ENCODE measurements around the gene ZNF790. TPM values are rescaled to one million over a fixed set of nuclear protein-coding genes. Genes with fewer than 3 reads are reported as not detected.

Gene ZNF790
- total RNA-seq (2021; fragmentation: NEBNext Ultra II Directional; extraction: Animal tissue kit (Norgen Biotek cat#: 25700)) (7.2 and 7.5 TPM in 2 replicates), polyA plus RNA-seq (2011; rRNA removed) (1.7 and 1.9 TPM in 2 replicates), polyA minus RNA-seq (2011; rRNA and poly(A)+ RNA removed) (3.4 and 3.7 TPM in 2 replicates)
- polyA plus RNA-seq (2011; cell fraction: cytosol; rRNA removed) = 3.1 TPM
- polyA plus RNA-seq (2011; cell fraction: nucleus; rRNA removed) = 1.8 TPM
- polyA plus RNA-seq (2012, experiment 1 of 2) = 2.8 to 3.9 TPM (median 3.3 TPM) in 4 replicates
- polyA plus RNA-seq (2012, experiment 2 of 2) = 0.81 TPM
- 2.8 TPM for polyA plus RNA-seq (2013, experiment 1 of 2)
- 2.4 TPM for polyA plus RNA-seq (2013, experiment 2 of 2)
- polyA minus RNA-seq (2011; cell fraction: cytosol; rRNA and poly(A)+ RNA removed) = 3.2 TPM
- 8.3 TPM for polyA minus RNA-seq (2011; cell fraction: nucleus; rRNA and poly(A)+ RNA removed)
- long read RNA-seq, experiment 1, partial matches to known transcripts = 1 of 4 reads
- long read RNA-seq, experiment 1, other reads (novel, unspliced or antisense) = 2 of 4 reads
- long read RNA-seq, experiment 2, partial matches to known transcripts = 1 of 6 reads
- long read RNA-seq, experiment 2, other reads (novel, unspliced or antisense) = 3 of 6 reads

DNA sequence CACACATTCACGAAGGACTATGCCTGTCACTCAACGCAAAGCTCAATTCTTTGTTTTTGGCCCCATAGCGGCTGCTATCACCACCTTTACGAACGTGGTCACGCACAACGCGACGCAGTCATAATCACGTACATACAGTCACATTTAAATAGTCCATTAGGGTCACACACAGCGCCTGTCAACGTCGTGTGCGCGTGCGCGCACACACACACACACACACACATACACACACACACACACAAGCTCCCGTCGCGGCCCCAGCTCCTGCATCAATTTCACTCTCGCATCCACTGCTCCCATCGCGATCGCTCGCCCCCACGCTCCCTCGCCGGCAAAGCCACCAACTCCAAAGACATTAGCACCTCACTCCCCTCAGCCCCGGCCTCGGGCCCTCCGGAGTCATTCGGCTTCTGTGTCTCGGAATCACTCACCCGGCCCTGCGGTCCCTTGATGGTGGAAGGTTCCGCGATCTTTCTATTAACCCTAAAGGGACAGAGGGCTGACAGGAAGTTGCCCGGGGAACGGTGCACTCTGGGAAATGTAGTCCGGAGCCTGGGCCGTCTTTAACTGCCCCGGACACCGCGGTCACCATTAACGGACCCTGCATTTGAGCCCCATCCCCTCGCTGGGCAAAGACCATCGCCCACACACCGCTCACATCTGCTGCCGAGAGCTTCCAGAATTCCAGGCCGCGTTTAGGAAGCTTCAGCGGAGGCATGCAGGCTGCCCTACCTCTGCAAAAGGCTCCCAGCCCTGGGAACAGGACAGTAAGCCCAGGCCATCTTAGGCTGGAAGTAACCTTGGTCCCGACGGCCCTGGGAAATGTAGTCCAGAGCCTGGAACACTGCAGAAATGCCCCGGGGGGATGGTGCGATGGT lies at the start of gene ZNF790:
TSS of gene ZNF790 (minus strand) at position 482 of the 878 bp plus-strand sequence. CDS start 12,768 bp downstream, outside the sequence.
- no peak within 1 kb of the TSS for H3K14ac ChIP-seq (ENCODE audit: insufficient read length)
- TF ChIP-seq, protein P1, sequence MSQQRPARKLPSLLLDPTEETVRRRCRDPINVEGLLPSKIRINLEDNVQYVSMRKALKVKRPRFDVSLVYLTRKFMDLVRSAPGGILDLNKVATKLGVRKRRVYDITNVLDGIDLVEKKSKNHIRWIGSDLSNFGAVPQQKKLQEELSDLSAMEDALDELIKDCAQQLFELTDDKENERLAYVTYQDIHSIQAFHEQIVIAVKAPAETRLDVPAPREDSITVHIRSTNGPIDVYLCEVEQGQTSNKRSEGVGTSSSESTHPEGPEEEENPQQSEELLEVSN (IDR thresholded peaks at IDR 0.05) = no peak

More for the DNA sequence above, at the start of gene ZNF790:
- Histone ChIP-seq H4K5ac (ENCODE audit: insufficient read length, low read depth, low read length) (peak within 1 kb of the TSS; percentile 93), H4K91ac (replicated peaks; ENCODE audit: insufficient read length, low read length) (peak within 1 kb of the TSS; percentile 91), H3K4ac (replicated peaks; ENCODE audit: insufficient read length, low read depth, low read length) (peak within 1 kb of the TSS; percentile 27), H3K4me1 (replicated peaks in 1 of 4; ENCODE audit: control insufficient read depth in 3 of 4, insufficient read depth in 4 of 4, low read length in 3 of 4) (peaks cover 0 to 2% (median 0%) of the 10 kb centered on the region in 4 experiments; a peak in 1 of 7 replicates), H2BK5ac (ENCODE audit: low read depth, low read length) (peak within 1 kb of the TSS; percentile 60), H3K27ac (ENCODE audit: low read depth, low read length) (peak within 1 kb of the TSS; percentile 88; the same call in 1 of the 2 replicates), H2AFZ (ENCODE audit: low read length) (peak within 1 kb of the TSS; percentile 94), H2BK120ac (replicated peaks; ENCODE audit: low read depth, low read length) (no peak within 1 kb of the TSS), H3K9ac (replicated peaks in 1 of 4; ENCODE audit: extremely low read depth in 1 of 4, low read depth in 3 of 4, low read length in 3 of 4) (peak within 1 kb of the TSS; percentile 58 to 87 (median 84)), H3K4me3 (ENCODE audit: extremely low read depth in 1 of 4, insufficient read depth in 2 of 4, low read depth in 3 of 4, low read length in 4 of 4) (peak within 1 kb of the TSS; percentile 77 to 98 (median 93)), H3K23me2 (ENCODE audit: low read depth, low read length) (peaks cover 6% of the 10 kb centered on the region), H4K20me1 (replicated peaks in 1 of 2; ENCODE audit: control insufficient read depth in 1 of 2, insufficient read depth in 2 of 2, low read length in 2 of 2) (no peaks in the 10 kb centered on the region), H3K36me3 (ENCODE audit: control insufficient read depth in 2 of 4, insufficient read depth in 4 of 4, low read length in 3 of 4) (peaks cover 0 to 2% (median 0%) of the 10 kb centered on the region in 4 experiments; a peak in 2 of 8 replicates), H3K4me2 (ENCODE audit: insufficient read depth in 1 of 2, low read depth in 2 of 2, low read length in 2 of 2) (peak within 1 kb of the TSS; percentile 92 to 93), H3K56ac (replicated peaks; ENCODE audit: insufficient read length, low read depth, low read length) (peak within 1 kb of the TSS; percentile 39), H2BK15ac (ENCODE audit: low read length) (no peak within 1 kb of the TSS), H3K18ac (ENCODE audit: extremely low read depth, low read length) (peak within 1 kb of the TSS; percentile 97), H4K8ac (ENCODE audit: extremely low read depth, insufficient read depth, low read length) (peak within 1 kb of the TSS; percentile 95; the same call in 1 of the 2 replicates), H3K27me3 (replicated peaks in 1 of 4; ENCODE audit: control insufficient read depth in 3 of 4, extremely low read depth in 1 of 4, insufficient read depth in 3 of 4, low read length in 3 of 4) (peaks cover 0 to 1% (median 0%) of the 10 kb centered on the region in 4 experiments; a peak in 1 of 7 replicates), H3K79me2 (ENCODE audit: control insufficient read depth in 1 of 2, insufficient read depth in 2 of 2, low read length in 2 of 2) (0 out of 4 replicates have a peak, but pooled peaks cover 0 to 6% of the 10 kb centered on the region in 2 experiments), H3K79me1 (ENCODE audit: low read depth, low read length) (no peaks in the 10 kb centered on the region; the same call in 1 of the 2 replicates), H2BK12ac (ENCODE audit: low read depth, low read length) (0 out of 2 replicates have a peak within 1 kb of the TSS, but pooled peaks have one; percentile 17), H3K9me3 (ENCODE audit: insufficient read depth in 2 of 2, low read depth in 1 of 2, low read length in 1 of 2) (peaks cover 6 to 7% of the 10 kb centered on the region in 2 experiments; a peak in 2 of 4 replicates), H3K23ac (ENCODE audit: insufficient read length) (no peak within 1 kb of the TSS), H2BK20ac (ENCODE audit: low read length) (no peak within 1 kb of the TSS), H2AK5ac (ENCODE audit: low read depth, low read length) (no peak within 1 kb of the TSS)
- CTCF ChIA-PET (ENCODE audit: partially characterized antibody) = interaction anchor here (4.3 kb wide), 1 partner anchor 11 kb away, joined by 14 read pairs; the partner anchor contains the start of gene ZNF345
- POLR2A ChIA-PET (ENCODE audit: partially characterized antibody) = interaction anchor here (0.6 to 6.8 kb wide), 17 partner anchors 9 to 422 kb away, joined by 3 to 103 read pairs (median 4); partner anchors contain the start of genes ZNF260, ZNF345, ZNF383 and ZNF850
- 4% methylated on average over 56 of the region's 56 CpGs; no CpG with 5 or more reads in 1 of the 2 experiments for WGBS, 2 experiments (ENCODE audit: extremely low coverage in 1 of 2, insufficient coverage in 1 of 2, insufficient read length in 1 of 2, insufficient replicate concordance in 2 of 2, low coverage in 1 of 2, low lambda C conversion rate in 2 of 2, missing lambda C conversion rate in 1 of 2)
- DNase-seq (ENCODE audit: low read depth in 1 of 2, low spot score in 2 of 2) = peak in 1 of 2 experiments; percentile 86
- peak; percentile 42 for FAIRE-seq

All from H1 (cell line).